Measurements from ENCODE around the gene LRFN4. TPM values are rescaled to one million over a fixed set of nuclear protein-coding genes. Genes with fewer than 3 reads are reported as not detected.

LRFN4 gene
- total RNA-seq, 8 experiments from 2014 or later = 7.7 to 45.9 (median 34.0) TPM

- no peak for ATAC-seq (replicated peaks in 6 of 8)
- Histone ChIP-seq H3K4me1 (replicated peaks in 1 of 2) (peaks cover under 1 to 1% of the 10 kb centered on the region in 2 donors), H3K27ac (no peak overlapping the region), H3K4me3 (no peak overlapping the region)
- 93 to 100% methylated on average over 1 to 2 of the region's 11 CpGs; no CpG with 5 or more reads in 8 of the 10 experiments for WGBS, 10 experiments
- in situ Hi-C loops (cut with MboI; ENCODE audit: low pct_unique_long_range_greater_than_20kb in 2 of 9, low sequenced_read_pairs in 9 of 9, unreplicated experiment in 9 of 9) = no loop called here
These were observed 5.7 kb downstream of the LRFN4 start for GRCh38 chr11:66862559-66863037.

GRCh38 chr11:66863428-66864125, 6.7 kb downstream of the LRFN4 start:
- 50 to 98% (median 72%) methylated on average over 1 to 10 of the region's 31 CpGs; no CpG with 5 or more reads in 4 of the 10 experiments for WGBS, 10 experiments
- H3K4me3 ChIP-seq = no peak overlapping the region
- no peak overlapping the region for H3K27ac ChIP-seq
- ATAC-seq (replicated peaks in 6 of 8) = no peak
- H3K4me1 ChIP-seq (replicated peaks in 1 of 2) = no peaks in the 10 kb centered on the region
- in situ Hi-C loops (cut with MboI; ENCODE audit: low pct_unique_long_range_greater_than_20kb in 2 of 9, low sequenced_read_pairs in 9 of 9, unreplicated experiment in 9 of 9) = no loop called here

DNA sequence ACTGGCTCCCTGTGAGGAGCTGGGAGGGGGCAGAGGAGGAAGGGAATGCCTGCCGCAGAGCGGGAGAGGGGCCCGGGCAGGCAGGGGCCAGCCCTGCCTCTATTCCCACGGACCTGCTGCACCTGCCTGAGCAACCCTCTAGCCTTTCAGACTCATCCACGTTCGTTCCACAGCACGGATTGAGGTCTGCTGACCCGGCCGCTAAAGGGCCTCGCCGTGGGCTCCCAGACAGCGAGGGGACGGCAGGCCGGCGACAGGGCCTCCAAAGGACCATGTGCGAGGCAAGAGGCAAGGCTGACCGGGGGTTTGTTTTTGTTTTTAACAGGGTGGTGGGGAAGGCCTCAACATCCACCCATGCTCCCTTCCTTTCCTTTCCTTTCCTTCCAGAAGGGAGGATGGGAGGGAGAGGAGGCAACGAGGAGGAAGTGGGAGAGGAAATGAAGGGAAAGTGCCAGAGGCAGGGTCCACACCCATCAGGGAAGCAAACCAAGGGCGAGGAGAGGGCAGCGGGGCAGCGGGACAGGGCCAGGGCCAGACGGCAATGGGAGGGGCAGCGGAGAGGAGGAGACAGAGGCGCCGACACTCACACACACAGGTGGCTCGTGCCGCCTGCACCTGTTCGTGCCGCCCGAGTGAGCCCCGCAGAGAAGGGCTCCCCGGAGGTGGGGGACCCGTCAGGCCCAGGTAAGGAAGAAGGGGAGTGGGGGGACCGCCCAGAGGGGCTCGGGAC, 7.5 kb downstream of the LRFN4 start:
- ATAC-seq (replicated peaks in 6 of 8) = no peak
- WGBS, 10 experiments = 40 to 93% methylated on average over 1 to 10 of the region's 35 CpGs; no CpG with 5 or more reads in 8 of the 10 experiments
- in situ Hi-C loops (cut with MboI; ENCODE audit: low pct_unique_long_range_greater_than_20kb in 2 of 9, low sequenced_read_pairs in 9 of 9, unreplicated experiment in 9 of 9) = no loop called here
- Histone ChIP-seq H3K4me1 (replicated peaks in 1 of 2) (no peaks in the 10 kb centered on the region), H3K27ac (no peak overlapping the region), H3K4me3 (no peak overlapping the region)

DNA sequence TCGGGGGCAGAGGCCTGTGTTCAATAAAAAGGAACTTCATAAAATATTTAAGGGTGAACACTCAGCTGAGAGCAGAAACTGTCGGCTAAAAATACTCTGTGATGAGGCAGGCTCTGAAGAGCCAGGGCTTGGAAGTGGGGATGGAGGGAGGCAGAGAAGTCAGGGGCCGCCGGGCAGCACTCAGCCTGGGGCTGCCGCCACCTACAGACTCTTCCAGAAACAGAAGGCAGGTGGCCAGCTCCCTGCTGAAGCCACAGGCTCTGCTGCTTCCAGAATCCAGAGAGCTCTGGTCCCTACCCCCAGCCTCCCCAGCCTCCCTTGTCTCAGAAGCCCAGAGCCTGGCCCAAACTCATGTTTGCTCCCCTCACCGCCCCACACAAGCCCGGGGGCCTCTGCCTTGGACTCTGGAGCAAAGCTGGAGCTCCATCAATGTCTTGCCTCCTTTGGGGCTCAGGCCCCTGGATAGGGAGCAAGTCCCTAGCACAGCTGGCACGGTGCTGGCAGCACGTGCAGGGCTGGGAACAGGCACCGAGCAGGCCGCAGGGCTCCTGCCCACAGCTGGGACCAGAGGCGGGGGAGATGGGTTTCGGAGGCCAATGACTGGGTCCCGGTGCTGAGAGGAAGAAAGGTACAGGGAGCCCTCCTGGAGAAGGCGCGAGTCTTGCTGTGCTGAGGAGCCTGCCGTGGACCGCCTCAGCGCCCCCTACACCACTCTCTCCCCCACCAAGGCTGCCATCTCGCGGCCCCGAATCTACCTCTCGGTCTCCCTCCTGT, 8.2 kb downstream of the LRFN4 start:
- Histone ChIP-seq H3K4me3 (no peak overlapping the region), H3K4me1 (replicated peaks in 1 of 2) (no peaks in the 10 kb centered on the region), H3K27ac (no peak overlapping the region)
- 75 to 88% (median 80%) methylated on average over 2 to 3 of the region's 23 CpGs; no CpG with 5 or more reads in 7 of the 10 experiments for WGBS, 10 experiments
- ATAC-seq (replicated peaks in 6 of 8) = no peak
- in situ Hi-C loops (cut with MboI; ENCODE audit: low pct_unique_long_range_greater_than_20kb in 2 of 9, low sequenced_read_pairs in 9 of 9, unreplicated experiment in 9 of 9) = no loop called here

DNA sequence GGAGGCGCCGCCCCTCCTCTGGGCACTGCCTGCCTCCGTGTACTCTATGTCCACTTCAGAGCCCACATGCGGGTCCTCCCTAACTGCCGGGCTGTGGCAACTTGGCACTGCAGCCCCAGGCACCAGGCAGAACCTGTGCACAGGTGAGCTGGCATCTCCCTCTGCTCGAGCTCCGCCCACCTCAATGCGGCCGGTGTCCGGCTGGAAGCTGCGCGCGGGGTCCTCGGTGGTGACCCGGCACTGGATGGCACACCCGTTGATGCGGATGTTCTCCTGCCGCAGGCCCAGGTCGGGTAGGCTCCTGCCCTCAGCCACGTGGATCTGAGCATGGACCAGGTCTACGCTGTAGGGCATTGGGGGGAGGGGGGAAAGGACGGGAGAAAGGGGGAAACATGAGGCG, 9.1 kb downstream of the LRFN4 start:
- Histone ChIP-seq H3K4me3 (no peak overlapping the region), H3K27ac (no peak overlapping the region), H3K4me1 (replicated peaks in 1 of 2) (no peaks in the 10 kb centered on the region)
- 100% methylated on average over 2 of the region's 23 CpGs; no CpG with 5 or more reads in 9 of the 10 experiments for WGBS, 10 experiments
- peak in 2 of 8 experiments; percentile 3 to 9 for ATAC-seq (replicated peaks in 6 of 8)
- in situ Hi-C loops (cut with MboI; ENCODE audit: low pct_unique_long_range_greater_than_20kb in 2 of 9, low sequenced_read_pairs in 9 of 9, unreplicated experiment in 9 of 9) = no loop called here

DNA sequence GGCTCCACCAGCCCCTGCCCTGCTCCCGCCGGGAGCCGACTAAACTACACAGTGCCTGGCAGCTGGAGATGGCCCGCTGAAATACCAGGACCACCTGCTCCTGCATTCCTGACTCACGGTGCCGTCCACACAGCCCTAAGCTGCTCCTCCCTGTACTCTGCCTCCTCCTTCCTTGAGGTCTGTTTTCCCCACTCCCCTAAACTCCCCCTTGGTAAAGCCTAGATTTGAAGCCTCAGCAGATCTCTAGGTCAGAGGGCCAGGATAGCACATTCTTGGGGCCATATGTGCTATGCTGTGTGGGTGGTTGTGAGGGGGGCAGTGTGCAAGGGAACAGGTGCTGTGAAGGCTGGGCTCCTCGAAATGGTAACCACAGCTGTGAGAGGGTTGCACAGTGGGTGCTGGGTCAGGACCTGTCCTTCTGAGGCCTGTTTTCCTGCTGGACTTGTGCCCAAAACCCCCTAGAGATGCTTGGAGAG, 9.7 kb downstream of the LRFN4 start:
- Histone ChIP-seq H3K4me1 (replicated peaks in 1 of 2) (no peaks in the 10 kb centered on the region), H3K27ac (no peak overlapping the region), H3K4me3 (no peak overlapping the region)
- peak in 3 of 8 experiments; percentile 5 to 42 (median 9) for ATAC-seq (replicated peaks in 6 of 8)
- 80% methylated on average over 2 to 3 of the region's 7 CpGs; no CpG with 5 or more reads in 8 of the 10 experiments for WGBS, 10 experiments
- in situ Hi-C loops (cut with MboI; ENCODE audit: low pct_unique_long_range_greater_than_20kb in 2 of 9, low sequenced_read_pairs in 9 of 9, unreplicated experiment in 9 of 9) = no loop called here

GRCh38 chr11:66867425-66868040, 10.7 kb downstream of the LRFN4 start:
- in situ Hi-C loops (cut with MboI; ENCODE audit: low pct_unique_long_range_greater_than_20kb in 2 of 9, low sequenced_read_pairs in 9 of 9, unreplicated experiment in 9 of 9) = no loop called here
- peak in 2 of 8 experiments; percentile 12 to 26 for ATAC-seq (replicated peaks in 6 of 8)
- WGBS, 10 experiments = 50 to 92% (median 76%) methylated on average over 2 to 5 of the region's 14 CpGs; no CpG with 5 or more reads in 5 of the 10 experiments
- Histone ChIP-seq H3K4me1 (replicated peaks in 1 of 2) (no peaks in the 10 kb centered on the region), H3K27ac (no peak overlapping the region), H3K4me3 (no peak overlapping the region)

DNA sequence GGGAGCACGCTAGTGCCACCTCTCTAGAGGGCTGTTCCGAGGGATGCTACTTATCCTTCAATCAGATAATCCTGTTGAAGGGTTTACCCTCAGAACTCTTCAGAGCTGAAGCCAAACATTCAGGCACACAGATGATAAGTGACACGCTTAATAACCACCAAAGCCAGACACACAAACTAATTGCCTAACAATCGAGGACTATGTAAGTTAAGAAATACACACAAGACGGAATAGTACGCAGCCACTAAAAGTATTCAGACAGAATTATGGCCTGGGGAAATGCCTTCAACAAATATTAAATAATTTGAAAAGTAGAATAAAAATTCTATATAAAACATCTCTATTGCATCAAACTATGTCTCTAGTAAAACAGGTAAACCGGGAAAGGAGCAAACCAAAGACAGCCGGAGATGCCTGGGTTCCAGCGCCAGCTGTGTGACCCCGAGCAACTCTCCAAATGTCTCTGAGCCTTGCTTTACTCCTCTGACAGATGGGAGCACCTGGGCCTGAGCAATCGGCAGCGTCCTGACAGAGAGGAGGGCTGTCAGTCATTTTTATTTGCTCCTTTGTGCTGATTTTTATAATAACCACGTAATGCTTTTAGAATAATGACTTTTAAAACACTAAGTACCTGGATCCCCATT, 11.3 kb downstream of the LRFN4 start:
- Histone ChIP-seq H3K27ac (no peak overlapping the region), H3K4me3 (no peak overlapping the region), H3K4me1 (replicated peaks in 1 of 2) (no peaks in the 10 kb centered on the region)
- in situ Hi-C loops (cut with MboI; ENCODE audit: low pct_unique_long_range_greater_than_20kb in 2 of 9, low sequenced_read_pairs in 9 of 9, unreplicated experiment in 9 of 9) = no loop called here
- no peak for ATAC-seq (replicated peaks in 6 of 8)
- WGBS, 10 experiments = 89 to 100% (median 96%) methylated on average over 2 to 10 of the region's 13 CpGs

DNA sequence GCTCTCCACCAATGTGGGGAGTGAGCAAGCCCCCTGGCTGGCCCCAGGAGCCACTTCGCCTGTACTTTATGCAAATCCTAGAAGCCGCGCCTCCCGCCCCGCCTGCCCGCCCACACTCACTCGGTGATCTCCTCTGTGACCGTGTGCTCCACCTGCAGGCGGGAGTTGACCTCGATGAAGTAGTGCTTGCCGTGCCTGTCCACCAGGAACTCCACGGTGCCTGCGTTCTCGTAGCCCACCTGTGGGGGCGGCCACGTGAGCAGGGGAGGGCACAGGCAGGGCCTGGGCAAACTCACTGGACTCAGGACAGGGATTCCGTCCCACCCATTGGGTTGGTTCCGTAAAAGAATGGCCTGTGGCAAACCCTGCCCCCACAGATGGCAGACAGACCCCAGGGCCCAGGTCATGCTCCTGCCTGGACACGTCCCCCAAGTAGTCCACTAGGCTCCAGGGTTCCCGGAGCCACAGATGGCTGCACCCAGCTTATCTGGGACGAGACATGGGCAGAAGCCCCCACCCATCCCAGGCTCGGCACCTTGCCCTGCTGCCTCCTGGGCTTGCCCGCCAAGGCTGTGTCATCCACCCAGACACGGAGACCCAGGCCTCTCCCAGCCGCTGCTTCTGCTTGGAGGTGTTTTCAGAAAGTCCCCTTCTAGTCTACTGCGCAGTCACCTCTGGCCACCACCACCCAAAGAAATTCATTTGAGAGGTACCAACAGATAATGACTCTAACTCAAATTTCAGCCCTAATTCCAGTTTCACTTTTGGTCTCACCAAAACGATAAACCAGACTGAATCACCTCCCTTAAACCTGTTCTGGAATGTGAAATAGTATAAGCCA, 12.1 kb downstream of the LRFN4 start:
- H3K4me3 ChIP-seq = no peak overlapping the region
- in situ Hi-C loops (cut with MboI; ENCODE audit: low pct_unique_long_range_greater_than_20kb in 2 of 9, low sequenced_read_pairs in 9 of 9, unreplicated experiment in 9 of 9) = no loop called here
- peak in 2 of 8 experiments; percentile 22 to 64 for ATAC-seq (replicated peaks in 6 of 8)
- no peaks in the 10 kb centered on the region for H3K4me1 ChIP-seq (replicated peaks in 1 of 2)
- H3K27ac ChIP-seq = no peak overlapping the region
- 50 to 100% (median 79%) methylated on average over 1 to 15 of the region's 27 CpGs; no CpG with 5 or more reads in 2 of the 10 experiments for WGBS, 10 experiments

DNA sequence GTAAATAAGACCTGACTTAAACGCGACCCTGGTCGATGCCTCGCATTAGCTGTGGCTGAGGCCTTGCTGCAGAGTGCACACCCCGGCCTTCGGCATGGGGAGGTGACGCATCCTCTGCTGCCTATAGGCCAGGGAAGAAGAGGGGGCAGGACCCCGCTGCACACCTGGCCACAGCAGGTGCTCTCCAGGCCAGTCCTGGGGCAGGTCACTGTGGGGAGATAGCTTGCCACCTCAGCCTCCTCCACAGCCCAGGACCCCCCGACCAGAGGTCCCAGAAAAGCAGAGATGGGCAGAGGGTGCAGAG, 12.7 kb downstream of the LRFN4 start:
- no peak overlapping the region for H3K4me3 ChIP-seq
- ATAC-seq (replicated peaks in 6 of 8) = no peak
- no peak overlapping the region for H3K27ac ChIP-seq
- no peaks in the 10 kb centered on the region for H3K4me1 ChIP-seq (replicated peaks in 1 of 2)
- in situ Hi-C loops (cut with MboI; ENCODE audit: low pct_unique_long_range_greater_than_20kb in 2 of 9, low sequenced_read_pairs in 9 of 9, unreplicated experiment in 9 of 9) = no loop called here
- 90 to 100% (median 96%) methylated on average over 1 to 6 of the region's 9 CpGs; no CpG with 5 or more reads in 4 of the 10 experiments for WGBS, 10 experiments

- WGBS, 10 experiments = 80% methylated on average over 1 of the region's 16 CpGs; no CpG with 5 or more reads in 9 of the 10 experiments
- in situ Hi-C loops (cut with MboI; ENCODE audit: low pct_unique_long_range_greater_than_20kb in 2 of 9, low sequenced_read_pairs in 9 of 9, unreplicated experiment in 9 of 9) = no loop called here
- Histone ChIP-seq H3K27ac (no peak overlapping the region), H3K4me3 (no peak overlapping the region), H3K4me1 (replicated peaks in 1 of 2) (peaks cover 2 to 4% of the 10 kb centered on the region in 2 donors)
- no peak for ATAC-seq (replicated peaks in 6 of 8)
These were observed 13.3 kb downstream of the LRFN4 start for GRCh38 chr11:66870131-66870530.
